ENCODE results near the gene TOMM6.
"Not testable (repeated sequence)": the region's sequence is repeated elsewhere in the genome, so short reads cannot be mapped to it uniquely, and the experiment has no call there.

Gene TOMM6

DNA sequence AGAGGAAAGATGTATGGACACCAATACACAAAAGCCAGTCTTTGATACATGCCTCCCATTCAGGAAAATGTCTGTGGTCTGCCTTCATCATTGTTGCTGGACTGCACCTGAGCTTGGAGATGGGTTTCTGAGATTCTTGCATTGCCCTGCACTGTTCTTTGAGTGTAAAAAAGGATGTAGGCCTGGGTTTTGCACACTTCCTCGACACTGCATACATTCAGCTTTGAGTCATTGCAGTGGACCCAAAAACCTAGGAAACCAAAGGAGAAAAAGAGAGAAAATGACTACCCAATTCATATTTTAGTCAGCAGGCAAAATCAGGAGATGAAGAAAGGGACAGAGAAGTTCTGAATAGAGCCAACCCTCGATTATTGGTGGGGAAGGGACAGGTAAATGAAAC is 9.0 kb downstream of the TOMM6 start:
- no peak overlapping the region for H3K9ac ChIP-seq
- no peak overlapping the region for H3K27ac ChIP-seq
- no peak for TF ChIP-seq Cebpa-rat (IDR thresholded peaks at IDR 0.05)

DNA sequence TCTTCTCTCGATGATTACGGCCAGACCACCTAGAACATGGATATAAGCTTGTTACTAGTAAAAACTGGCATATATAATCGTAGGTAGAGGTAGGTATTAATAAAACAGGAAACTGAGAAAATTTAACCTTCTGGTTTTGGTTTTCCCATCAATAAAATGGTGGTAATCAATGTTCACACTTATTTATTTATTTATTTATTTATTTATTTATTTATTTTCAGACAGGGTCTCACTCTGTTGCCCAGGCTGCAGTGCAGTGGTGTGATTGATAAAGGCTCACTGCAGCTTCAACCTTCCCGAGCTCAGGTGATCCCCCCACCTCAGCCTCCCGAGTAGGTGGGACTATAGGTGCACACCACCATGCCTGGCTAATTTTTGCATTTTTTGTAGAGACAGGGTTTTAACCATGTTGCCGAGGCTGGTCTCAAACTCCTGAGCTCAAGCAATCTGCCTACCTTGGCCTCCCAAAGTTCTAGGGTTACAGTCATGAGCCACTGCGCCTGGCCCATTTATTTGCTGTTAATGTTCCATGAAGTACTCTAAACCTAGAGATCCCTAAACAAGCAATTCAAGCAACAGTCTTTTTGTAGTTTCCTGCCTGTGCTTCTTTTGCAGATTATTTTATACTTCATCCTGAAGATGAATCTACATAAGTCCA is 11.5 kb downstream of the TOMM6 start:
- Histone ChIP-seq H3K36me3 (peaks cover 87% of the 10 kb centered on the region), H4K20me1 (peaks cover 35% of the 10 kb centered on the region), H3K9ac (no peak overlapping the region), H3K4me1 (no peaks in the 10 kb centered on the region), H3K27ac (no peak overlapping the region), H3K27me3 (no peaks in the 10 kb centered on the region), H3K9me3 (no peaks in the 10 kb centered on the region), H3K4me2 (no peak overlapping the region), H3K4me3 (no peak overlapping the region)
- TF ChIP-seq Cebpa-rat (IDR thresholded peaks at IDR 0.05) = no peak

More for the DNA sequence above, 9.0 kb downstream of the TOMM6 start:
- Histone ChIP-seq H4K20me1 (peaks cover 32% of the 10 kb centered on the region; the same call in 1 of the 2 replicates), H3K4me3 (no peak overlapping the region), H3K9me3 (no peaks in the 10 kb centered on the region), H3K36me3 (peaks cover 95% of the 10 kb centered on the region), H3K4me1 (no peaks in the 10 kb centered on the region), H3K27me3 (no peaks in the 10 kb centered on the region), H3K4me2 (no peak overlapping the region)

DNA sequence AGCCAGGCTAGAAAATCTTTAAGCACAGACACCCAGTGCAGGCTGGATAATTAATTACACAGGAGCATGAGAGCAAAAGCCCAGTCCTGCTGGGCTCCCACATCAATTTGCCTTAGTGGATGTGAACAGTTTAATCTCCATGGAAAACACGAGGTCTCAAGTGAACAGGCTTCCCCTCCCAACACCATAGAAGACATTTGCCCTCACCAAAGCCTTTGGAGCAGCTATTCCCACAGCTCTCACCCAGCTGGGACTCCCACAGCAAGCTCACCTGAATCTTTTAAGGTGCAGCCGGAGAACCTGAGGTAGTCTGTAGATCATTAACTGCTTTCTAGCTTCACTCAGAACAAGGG is 12.0 kb downstream of the TOMM6 start:
- Histone ChIP-seq H3K4me1 (no peaks in the 10 kb centered on the region), H3K27ac (no peak overlapping the region), H3K27me3 (no peaks in the 10 kb centered on the region), H4K20me1 (peaks cover 38% of the 10 kb centered on the region), H3K9me3 (no peaks in the 10 kb centered on the region), H3K36me3 (peaks cover 90% of the 10 kb centered on the region), H3K4me3 (no peak overlapping the region), H3K4me2 (no peak overlapping the region), H3K9ac (no peak overlapping the region)
- no peak for TF ChIP-seq Cebpa-rat (IDR thresholded peaks at IDR 0.05)

DNA sequence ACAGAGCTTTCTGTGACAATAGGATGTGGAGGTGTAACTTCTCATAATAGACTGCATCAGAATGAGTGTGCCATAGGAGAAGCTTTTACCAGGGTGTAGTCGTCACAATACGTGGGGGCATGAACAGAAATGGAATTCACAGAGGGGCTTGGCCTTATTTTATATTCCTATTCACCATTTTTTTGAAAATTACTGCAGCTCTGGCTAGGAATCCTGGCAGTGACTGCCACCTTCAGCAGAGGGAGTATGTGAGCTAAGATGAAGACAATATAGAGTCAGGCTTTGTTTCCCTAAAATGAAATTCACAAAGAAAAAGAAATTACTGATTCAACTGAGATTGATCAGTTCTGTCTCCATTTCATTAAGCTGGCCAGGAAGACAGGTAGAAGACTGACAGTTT is 13.9 kb downstream of the TOMM6 start:
- Histone ChIP-seq H3K27ac (no peak overlapping the region), H3K9ac (no peak overlapping the region), H3K4me1 (no peaks in the 10 kb centered on the region), H4K20me1 (peaks cover 49% of the 10 kb centered on the region), H3K4me2 (no peak overlapping the region), H3K4me3 (no peak overlapping the region), H3K9me3 (no peaks in the 10 kb centered on the region), H3K36me3 (peaks cover 90% of the 10 kb centered on the region), H3K27me3 (no peaks in the 10 kb centered on the region)
- TF ChIP-seq Cebpa-rat (IDR thresholded peaks at IDR 0.05) = no peak

DNA sequence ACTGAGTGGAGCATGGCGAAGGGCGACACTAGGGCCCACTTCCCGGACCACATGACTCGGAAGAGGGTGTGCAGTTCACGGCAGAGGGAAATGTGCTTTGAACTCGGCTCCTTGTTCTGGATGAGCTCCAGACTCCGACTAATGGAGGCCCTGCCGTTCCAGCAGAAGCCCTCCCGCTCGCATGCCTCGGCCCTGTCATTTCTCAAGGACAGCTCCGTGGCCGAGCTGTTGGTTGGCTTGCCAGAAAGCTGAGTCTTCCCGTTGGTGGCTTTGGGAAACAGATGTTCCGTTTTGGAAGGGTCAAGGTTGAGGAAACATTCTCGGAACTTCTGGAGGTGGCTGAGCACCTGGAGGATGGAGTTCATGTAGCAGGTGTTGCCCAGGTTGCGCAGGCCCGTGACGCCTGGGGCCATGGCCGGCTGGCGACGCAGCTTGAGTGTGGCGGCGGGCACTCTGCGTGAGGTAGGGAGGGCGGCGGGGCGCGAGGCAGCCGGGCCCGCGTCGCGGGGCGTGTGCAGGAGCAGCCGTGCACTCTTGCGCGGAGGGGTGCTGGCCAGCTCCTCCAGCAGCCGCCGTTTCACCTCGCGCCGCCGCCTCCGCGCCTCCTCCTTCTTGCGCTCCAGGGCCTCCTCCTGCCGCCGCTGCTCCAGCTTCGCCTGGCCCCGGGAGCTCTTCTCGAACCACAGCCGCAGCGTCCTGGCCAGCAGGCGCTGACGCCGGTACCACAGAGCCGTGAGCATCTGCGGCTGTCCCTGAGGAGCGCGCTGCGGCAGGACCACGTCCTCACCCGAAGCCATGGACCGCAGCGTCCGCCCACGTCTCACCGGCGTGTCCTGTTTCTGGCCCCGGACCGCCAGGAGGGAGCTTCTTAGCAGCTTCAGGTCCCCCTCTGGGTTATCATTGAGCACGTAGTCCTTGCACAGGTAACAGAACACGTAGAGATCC is 18.6 kb downstream of the TOMM6 start:
- Histone ChIP-seq H3K4me1 (no peaks in the 10 kb centered on the region), H4K20me1 (peaks cover 39% of the 10 kb centered on the region), H3K27ac (no peak overlapping the region), H3K4me2 (no peak overlapping the region), H3K9me3 (no peaks in the 10 kb centered on the region), H3K9ac (no peak overlapping the region), H3K4me3 (no peak overlapping the region), H3K36me3 (peaks cover 59% of the 10 kb centered on the region), H3K27me3 (no peaks in the 10 kb centered on the region)
- TF ChIP-seq Cebpa-rat (IDR thresholded peaks at IDR 0.05) = no peak

DNA sequence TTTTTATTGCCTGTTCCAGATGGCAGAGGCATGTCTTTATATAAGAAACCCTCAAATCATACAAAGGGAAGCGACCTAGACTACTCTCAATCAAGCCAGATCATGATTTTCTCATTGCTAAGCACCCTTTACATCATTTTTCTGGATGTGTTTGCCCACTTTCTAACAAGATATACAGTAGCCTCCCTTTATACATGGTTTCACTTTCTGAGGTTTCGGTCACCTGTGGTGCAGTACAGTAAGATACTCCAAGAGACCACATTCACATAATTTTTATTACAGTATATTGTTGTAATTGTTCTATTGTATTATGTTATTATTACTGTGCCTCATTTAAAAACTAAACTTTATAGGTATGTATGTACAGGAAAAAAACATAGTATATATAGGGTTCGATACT is 23.6 kb downstream of the TOMM6 start:
- Histone ChIP-seq H3K27ac (no peak overlapping the region), H3K9ac (no peak overlapping the region)

DNA sequence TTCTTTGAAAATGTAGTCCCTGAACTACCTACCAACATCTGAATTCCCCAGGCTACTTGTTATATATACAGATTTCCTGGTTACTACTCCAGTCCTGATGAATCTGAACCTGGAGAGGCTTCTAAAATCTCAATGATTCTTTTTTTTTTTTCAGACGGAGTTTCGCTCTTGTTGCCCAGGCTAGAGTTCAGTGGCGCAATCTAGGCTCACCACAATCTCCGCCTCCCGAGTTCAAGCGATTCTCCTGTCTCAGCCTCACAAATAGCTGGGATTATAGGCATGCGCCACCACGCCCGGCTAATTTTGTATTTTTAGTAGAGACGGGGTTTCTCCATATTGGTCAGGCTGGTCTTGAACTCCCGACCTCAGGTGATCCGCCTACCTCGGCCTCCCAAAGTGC is 24.5 kb downstream of the TOMM6 start:
- H3K27me3 ChIP-seq, H3K4me2 ChIP-seq, H3K27ac ChIP-seq, H3K9ac ChIP-seq, H3K4me1 ChIP-seq, H3K9me3 ChIP-seq, H3K4me3 ChIP-seq: not testable (repeated sequence)
- Histone ChIP-seq H4K20me1 (peaks cover 14% of the 10 kb centered on the region; the same call in 1 of the 2 replicates), H3K36me3 (peaks cover 25% of the 10 kb centered on the region)

More for the DNA sequence above, 23.6 kb downstream of the TOMM6 start:
- no peak for TF ChIP-seq Cebpa-rat (IDR thresholded peaks at IDR 0.05)
- no peaks in the 10 kb centered on the region for H3K9me3 ChIP-seq
- H3K36me3 ChIP-seq = peaks cover 31% of the 10 kb centered on the region
- peaks cover 13% of the 10 kb centered on the region; the same call in 1 of the 2 replicates for H4K20me1 ChIP-seq
- no peaks in the 10 kb centered on the region for H3K4me1 ChIP-seq
- H3K4me3 ChIP-seq = no peak overlapping the region
- no peak overlapping the region for H3K4me2 ChIP-seq
- H3K27me3 ChIP-seq = no peaks in the 10 kb centered on the region

DNA sequence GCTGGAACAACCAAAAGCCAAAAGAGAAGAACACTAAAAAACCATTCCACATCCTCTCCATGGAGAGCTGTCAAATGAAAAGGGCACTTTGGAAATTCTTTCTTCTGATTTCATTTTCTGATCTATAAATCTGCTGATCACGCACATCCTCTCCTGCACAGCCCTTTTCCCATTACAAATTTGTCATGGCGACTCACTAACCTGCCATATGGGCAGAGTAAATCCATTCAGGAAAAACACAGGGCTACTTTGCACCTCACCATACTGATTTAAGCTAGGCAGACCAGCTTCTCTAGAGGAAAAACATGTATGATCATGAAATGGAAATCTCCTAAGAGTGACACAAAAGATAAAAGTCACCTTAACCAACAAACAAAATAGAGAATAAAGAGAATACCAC is 26.0 kb downstream of the TOMM6 start:
- TF ChIP-seq Cebpa-rat (IDR thresholded peaks at IDR 0.05) = no peak
- Histone ChIP-seq H3K4me1 (no peaks in the 10 kb centered on the region), H3K9me3 (no peaks in the 10 kb centered on the region)

DNA sequence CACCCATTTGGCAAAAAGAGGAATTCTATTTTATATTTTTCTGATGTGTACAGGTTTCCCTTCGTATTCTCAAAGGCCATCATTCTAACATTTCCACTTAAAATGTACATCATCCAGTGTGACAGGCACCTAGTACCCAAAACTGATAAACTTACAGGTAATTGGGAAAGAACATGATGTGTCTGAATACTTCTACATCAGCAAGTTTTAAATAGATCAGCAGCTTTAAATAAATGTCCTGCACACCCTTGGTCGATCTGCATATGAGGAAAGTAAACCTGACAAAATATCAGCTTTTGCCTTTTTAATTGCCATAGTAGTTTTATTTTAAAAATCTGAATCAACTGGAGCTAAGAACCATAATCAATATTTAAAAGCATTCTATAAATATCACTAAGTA is 26.5 kb downstream of the TOMM6 start:
- H3K9ac ChIP-seq = no peak overlapping the region
- no peak overlapping the region for H3K4me3 ChIP-seq
- TF ChIP-seq Cebpa-rat (IDR thresholded peaks at IDR 0.05) = no peak
- no peaks in the 10 kb centered on the region for H3K4me1 ChIP-seq
- peaks cover 32% of the 10 kb centered on the region for H3K36me3 ChIP-seq
- H3K9me3 ChIP-seq = no peaks in the 10 kb centered on the region
- no peak overlapping the region for H3K27ac ChIP-seq
- no peaks in the 10 kb centered on the region for H3K27me3 ChIP-seq
- H4K20me1 ChIP-seq = peaks cover 15% of the 10 kb centered on the region; the same call in 1 of the 2 replicates
- no peak overlapping the region for H3K4me2 ChIP-seq

More for the DNA sequence above, 26.0 kb downstream of the TOMM6 start:
- Histone ChIP-seq H3K4me3 (no peak overlapping the region), H4K20me1 (peaks cover 15% of the 10 kb centered on the region; the same call in 1 of the 2 replicates), H3K9ac (no peak overlapping the region), H3K27ac (no peak overlapping the region), H3K27me3 (no peaks in the 10 kb centered on the region), H3K4me2 (no peak overlapping the region), H3K36me3 (peaks cover 28% of the 10 kb centered on the region)

DNA sequence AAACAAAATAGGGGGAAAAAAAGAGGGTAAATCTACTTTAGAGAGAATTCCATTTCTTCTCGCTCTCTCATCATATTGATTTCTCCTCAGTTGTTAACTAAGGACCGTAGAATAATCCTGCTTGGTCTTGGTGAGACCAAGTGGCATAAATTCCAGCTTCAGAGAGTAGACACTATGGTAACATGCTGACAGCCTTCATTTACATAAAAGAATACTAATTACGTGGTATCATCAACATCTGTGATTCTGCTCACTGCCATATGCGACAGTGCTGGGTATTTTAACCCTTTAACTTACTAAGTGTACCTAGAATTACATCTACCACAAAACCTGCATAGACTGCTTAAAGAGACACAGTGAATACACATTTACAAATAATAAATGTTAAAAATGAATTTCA is 27.1 kb downstream of the TOMM6 start:
- Histone ChIP-seq H4K20me1 (peaks cover 15% of the 10 kb centered on the region; the same call in 1 of the 2 replicates), H3K9ac (no peak overlapping the region), H3K27ac (no peak overlapping the region), H3K4me3 (no peak overlapping the region), H3K27me3 (no peaks in the 10 kb centered on the region), H3K4me1 (no peaks in the 10 kb centered on the region), H3K36me3 (peaks cover 32% of the 10 kb centered on the region), H3K4me2 (no peak overlapping the region), H3K9me3 (no peaks in the 10 kb centered on the region)
- TF ChIP-seq Cebpa-rat (IDR thresholded peaks at IDR 0.05) = no peak
